Fibroblast of skin of left quadriceps (primary cell): ENCODE results near the gene RFX1.
"Not testable (repeated sequence)": the region's sequence is repeated elsewhere in the genome, so short reads cannot be mapped to it uniquely, and the experiment has no call there.

Experiments used
- DNase-seq, 2 experiments: peaks; one replicate each; pipeline ENCODE4 v3.0.0-alpha.2; 2013; ENCODE audit warnings: low read depth in 2 of 2

RFX1 gene

GRCh38 chr19:14006085-14006765 lies at the start of gene RFX1:
RFX1 (minus strand) TSS chr19:14006320; CDS start chr19:13993843, 12,477 bp downstream.
- DNase-seq: peak; percentile 100

DNA sequence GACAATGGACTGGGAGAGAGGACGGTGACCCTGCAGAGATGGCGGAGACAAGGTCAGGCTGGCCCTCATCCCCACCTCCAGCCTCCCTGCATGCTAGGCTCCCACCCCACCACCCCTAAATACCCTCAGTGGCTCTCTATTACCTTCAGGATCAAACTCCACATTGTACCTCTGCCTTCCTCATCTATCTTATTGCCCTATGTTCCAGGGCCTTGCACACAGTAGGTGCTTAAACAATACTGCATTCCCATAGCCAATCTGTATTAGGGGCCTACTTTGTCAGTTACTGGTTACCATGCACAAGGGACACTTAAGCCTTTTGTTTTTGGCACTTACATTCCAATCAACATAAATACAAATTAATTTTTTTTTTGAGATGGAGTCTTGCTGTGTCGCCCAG lies 49.3 kb upstream of the RFX1 start:
- DNase-seq: no peak

DNA sequence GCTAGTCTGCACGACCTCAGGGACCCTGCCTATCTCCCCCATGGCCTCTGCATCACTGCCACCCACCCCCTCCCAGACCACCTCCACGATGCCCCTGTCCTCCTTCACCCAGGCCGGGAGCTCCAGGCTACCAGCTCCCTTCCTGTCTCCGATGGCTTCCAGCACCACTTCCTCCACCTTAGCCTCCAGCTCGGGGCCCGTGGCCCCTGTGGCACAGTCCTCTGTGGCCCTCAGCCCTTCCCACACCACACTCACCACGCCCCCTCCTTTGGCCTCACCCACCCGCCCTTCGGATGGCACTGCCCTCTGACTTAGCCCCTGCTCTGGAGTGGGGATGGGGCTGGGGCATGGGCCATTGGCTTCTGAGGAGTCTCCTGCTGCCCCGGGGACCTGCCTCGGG lies 48.6 kb upstream of the RFX1 start:
- DNase-seq: no peak

GRCh38 chr19:14054099-14054498 lies 48.0 kb upstream of the RFX1 start:
- no peak for DNase-seq

GRCh38 chr19:14053500-14053899 lies 47.4 kb upstream of the RFX1 start:
- no peak for DNase-seq

DNA sequence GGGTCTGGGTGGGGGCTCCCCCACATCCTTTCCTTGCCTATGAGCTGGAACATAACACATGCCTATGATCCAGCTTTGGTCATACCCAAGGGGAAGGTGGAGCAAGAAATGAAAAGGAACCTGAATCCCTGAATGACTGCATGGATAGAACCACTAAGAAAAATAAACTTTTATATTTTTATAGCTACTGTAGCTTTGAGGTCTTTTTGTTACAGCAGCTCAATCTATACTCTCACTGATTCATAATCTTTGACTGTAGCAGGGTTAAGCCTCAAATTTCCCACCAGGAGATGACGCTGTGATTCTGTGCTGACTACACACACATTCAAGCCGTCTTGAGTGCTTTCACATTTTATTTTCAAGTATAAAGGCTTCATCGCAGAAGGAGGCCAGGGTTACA lies 46.9 kb upstream of the RFX1 start:
- DNase-seq: no peak

- no peak for DNase-seq
Measured at GRCh38 chr19:14052470-14052869, 46.4 kb upstream of the RFX1 start.

GRCh38 chr19:14051980-14052379 lies 45.9 kb upstream of the RFX1 start:
- no peak for DNase-seq

DNA sequence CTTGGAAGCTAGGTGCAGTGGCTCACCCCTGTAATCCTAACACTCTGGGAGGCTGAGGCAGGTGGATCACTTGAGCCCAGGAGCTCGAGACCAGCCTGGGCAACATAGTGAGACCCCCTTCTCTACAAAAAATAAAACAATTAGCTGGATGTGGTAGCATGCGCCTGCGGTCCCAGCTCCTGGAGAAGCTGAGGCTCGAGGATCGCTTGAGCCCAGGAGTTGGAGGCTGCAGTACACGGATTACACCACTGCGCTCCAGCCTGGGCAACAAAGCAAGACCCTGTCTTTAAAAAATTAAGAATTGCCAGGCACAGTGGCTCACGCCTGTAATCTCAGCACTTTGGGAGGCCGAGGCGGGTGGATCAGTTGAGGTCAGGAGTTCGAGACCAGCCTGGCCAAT lies 44.8 kb upstream of the RFX1 start:
- not testable (repeated sequence) for DNase-seq

DNA sequence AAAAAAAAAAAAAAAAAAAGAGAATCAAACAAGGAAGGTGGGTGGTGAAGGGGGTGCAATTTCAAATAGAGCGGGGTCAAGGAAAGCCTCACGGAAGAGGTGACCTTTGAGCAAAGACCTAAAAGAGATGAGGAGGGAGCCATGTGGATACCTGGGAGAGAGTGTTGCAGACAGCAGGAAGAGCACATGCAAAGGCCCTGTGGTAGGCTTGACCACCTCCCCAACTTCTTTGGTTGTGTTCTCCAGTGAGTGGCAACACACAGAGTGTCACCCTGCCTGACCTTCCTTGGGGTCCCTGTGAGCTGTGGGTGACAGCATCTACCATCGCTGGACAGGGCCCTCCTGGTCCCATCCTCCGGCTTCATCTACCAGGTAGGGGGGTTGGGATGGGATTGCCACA lies 44.4 kb upstream of the RFX1 start:
- no peak for DNase-seq

DNA sequence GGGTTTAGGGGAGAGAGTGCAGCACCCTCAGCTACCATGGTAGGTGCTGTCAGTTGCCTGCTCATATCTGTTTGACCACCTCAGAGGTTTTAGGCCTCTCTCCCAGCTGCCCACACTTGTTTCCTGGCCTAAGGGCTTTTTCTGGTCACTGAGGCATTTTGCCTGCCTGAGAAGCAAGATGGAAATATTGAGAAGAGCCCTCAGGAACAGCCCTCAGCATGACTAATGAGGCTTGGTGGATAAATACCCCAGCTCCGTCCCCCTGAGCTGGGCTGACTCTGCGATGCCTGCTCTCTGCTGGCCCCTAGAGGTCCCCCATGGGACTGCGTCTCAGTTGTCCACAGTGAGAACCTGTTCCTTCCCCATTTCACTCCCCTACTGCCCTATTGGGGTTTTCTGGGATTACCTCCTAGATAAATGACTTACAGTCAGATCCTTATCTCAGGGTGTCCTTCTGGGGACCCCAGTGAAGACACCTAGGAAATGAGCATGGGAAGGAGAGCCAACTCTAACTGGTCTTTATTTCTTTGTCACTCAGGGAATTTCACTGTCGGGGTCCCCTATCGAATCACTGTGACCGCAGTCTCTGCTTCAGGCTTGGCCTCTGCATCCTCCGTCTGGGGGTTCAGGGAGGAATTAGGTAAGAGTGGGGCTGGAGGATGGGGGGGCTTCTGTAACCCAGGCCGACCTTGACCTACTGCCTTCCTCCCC lies 42.5 kb upstream of the RFX1 start:
- DNase-seq: no peak

DNA sequence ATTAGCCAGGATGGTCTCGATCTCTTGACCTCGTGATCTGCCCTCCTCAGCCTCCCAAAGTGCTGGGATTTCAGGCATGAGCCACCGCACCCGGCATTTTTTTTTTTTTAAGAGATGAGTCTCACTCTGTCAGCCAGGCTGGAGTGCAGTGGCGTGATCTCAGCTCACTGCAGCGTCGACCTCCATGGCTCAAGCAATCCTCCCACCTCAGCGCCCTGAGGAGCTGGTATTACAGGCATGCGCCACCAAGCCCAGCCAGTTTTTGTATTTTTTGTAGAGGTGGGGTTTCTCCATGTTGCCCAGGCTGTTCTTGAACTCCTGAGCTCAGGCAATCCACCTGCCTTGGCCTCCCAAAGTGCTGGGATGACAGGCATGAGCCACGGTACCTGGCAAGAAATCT lies 41.7 kb upstream of the RFX1 start:
- not testable (repeated sequence) for DNase-seq

DNA sequence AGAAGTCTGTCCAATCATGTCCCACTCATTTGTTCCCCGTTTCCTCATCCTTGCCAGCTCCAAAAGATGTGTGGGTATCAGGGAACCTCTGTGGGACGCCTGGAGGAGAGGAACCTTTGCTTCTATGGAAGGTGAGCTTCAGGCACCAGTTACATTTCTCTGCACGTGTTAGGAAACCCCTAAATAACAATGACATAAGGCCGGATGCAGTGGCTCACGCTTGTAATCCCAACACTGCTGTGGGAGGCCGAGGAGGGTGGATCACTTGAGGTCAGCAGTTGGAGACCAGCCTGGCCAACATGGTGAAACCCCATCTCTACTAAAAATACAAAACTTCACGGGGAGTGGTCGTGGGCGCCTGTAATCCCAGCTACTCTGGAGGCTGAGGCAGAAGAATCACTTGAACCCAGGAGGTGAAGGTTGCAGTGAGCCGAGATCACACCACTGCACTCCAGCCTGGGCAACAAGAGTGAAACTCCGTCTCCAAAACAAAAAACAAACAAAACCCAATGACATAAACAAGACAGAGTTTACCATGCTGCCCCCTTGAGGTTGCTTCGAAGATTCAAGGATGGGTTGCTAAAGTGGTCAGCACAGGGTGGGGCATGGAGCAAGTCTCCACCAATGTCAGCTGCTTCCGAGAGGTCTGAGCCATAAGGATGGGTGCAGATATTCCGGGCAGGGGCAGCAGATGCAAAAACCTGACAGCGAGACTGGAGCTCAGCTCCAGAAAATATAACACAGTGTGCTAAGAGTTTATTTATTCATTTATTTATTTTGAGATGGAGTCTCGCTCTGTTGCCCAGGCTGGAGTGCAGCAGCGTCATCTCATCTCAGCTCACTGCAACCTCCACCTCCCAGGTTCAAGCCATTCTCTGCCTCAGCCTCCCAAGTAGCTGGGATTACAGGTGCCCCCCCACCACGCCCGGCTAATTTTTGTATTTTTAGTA lies 36.8 kb upstream of the RFX1 start:
- not testable (repeated sequence) for DNase-seq

- DNase-seq: no peak
Measured at GRCh38 chr19:14039181-14039580, 33.1 kb upstream of the RFX1 start.

DNA sequence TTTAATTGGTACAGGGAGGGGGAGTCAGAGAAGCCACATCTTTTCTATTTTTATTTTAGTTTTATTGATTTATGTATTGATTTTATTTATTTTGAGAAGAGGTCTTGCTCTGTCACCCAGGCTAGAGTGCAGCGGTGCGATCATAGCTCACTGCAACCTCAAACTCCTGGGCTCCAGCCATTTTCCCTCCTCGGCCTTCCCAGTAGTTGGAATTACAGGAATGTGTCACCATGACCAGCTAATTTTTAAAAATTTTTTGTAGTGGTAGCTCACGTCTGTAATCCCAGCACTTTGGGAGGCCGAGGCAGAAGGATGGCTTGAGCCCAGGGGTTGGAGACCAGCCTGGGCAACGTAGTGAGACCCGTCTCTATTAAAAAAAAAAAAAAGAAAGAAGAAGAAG lies 29.6 kb upstream of the RFX1 start:
- no peak for DNase-seq

DNA sequence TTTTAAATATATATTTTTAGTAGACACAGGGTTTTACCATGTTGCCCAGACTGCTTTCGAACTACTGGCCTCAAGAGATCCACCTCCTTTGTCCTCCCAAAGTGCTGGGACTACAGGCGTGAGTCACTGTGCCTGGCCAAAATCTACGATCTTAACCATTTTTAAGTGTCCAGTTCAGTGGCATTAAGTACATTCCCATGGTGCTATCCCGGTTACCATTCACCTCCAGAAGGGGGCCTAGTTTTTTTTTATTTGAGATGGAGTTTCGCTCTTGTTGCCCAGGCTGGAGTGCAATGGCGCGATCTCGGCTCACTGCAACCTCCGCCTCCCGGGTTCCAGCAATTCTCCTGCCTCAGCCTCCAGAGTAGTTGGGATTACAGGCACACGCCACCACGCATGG lies 29.0 kb upstream of the RFX1 start:
- DNase-seq: not testable (repeated sequence)

- no peak for DNase-seq
Measured at GRCh38 chr19:14033946-14034345, 27.8 kb upstream of the RFX1 start.

DNA sequence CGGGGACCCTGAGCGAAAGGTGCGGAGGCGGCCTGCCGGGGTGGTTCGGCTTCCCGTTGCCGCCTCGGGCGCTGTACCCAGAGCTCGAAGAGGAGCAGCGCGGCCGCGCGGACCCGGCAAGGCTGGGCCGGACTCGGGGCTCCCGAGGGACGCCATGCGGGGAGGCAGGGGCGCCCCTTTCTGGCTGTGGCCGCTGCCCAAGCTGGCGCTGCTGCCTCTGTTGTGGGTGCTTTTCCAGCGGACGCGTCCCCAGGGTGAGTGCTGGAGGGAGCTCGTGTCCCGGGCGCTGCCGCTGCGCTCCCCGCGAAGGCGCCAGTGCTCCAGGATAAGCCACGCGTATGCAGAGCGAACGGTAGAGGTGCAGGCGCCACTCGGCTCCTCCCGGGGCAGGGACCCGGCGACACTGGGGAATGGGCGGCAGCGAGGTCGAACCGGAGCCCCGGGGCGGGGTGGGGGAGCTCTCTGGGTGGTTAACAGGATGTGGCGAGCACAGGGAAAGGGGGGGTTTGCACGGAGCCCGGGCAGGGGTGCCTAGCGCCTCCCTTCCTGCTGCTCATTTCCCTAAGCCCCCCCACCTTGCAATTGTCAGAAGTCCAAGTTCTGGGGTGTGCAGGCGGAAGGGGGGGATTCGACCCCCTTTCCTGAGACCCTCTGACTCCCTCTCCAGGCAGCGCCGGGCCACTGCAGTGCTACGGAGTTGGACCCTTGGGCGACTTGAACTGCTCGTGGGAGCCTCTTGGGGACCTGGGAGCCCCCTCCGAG lies 25.8 kb upstream of the RFX1 start, which contains the start of gene IL27RA:
Gene IL27RA (plus strand): TSS at position 44 of the 762 bp plus-strand sequence. CDS start 111 bp downstream, at position 155.
- DNase-seq: peak in 1 of 2 experiments; percentile 26

- DNase-seq: no peak
Measured at GRCh38 chr19:14030997-14031718, 25.0 kb upstream of the RFX1 start.

GRCh38 chr19:14028901-14029300 lies 22.8 kb upstream of the RFX1 start:
- DNase-seq: no peak
